Body of pancreas (tissue), 4 donors: ENCODE results near the gene GALNT2. TPM values are rescaled to one million over a fixed set of nuclear protein-coding genes. Genes with fewer than 3 reads are reported as not detected.

Experiments used
- ATAC-seq: fragments of 150-250 bp; one replicate; pipeline ENCODE4 v1.9.1; 2016
- DNase-seq, 4 donors: peaks; one replicate each; pipeline ENCODE4 v3.0.0-alpha.2; 2019
- H3K27ac ChIP-seq, 4 donors: fragments of 200-600 bp; sonication (generic); 1 replicate in 3 of 4; 2 replicates in 1 of 4; pipeline versions ENCODE4 v1.5.1 to v1.6.1; 2016 to 2019; ENCODE audit warnings: mild to moderate bottlenecking in 1 of 4, mixed read lengths in 1 of 4, moderate library complexity in 1 of 4
- H3K27me3 ChIP-seq, 2 donors: fragments of 200-600 bp; sonication (generic); one replicate each; pipeline ENCODE4 v1.6.0; 2016; ENCODE audit warnings: mild to moderate bottlenecking in 1 of 2
- H3K36me3 ChIP-seq, 2 donors: fragments of 200-600 bp; sonication (generic); replicated peaks in 1 of 2; 2 replicates each; pipeline ENCODE4 v1.5.1; 2016; ENCODE audit warnings: low read depth in 2 of 2; ENCODE audit not compliant: insufficient read depth in 1 of 2
- H3K4me1 ChIP-seq: fragments of 200-600 bp; sonication (generic); one replicate; pipeline ENCODE4 v1.6.0; 2016
- H3K4me3 ChIP-seq, 2 donors: fragments of 200-600 bp; sonication (generic); 1 replicate in 1 of 2; 2 replicates in 1 of 2; pipeline ENCODE4 v1.5.1; 2016 to 2019
- H3K9me3 ChIP-seq, 3 donors: fragments of 200-600 bp; sonication (generic); 1 replicate in 2 of 3; 2 replicates in 1 of 3; pipeline ENCODE4 v1.5.1; 2016
- POLR2A ChIP-seq, 3 donors: fragments of 450-650 bp; IDR thresholded peaks; one replicate each; pipeline ENCODE4 v1.6.1; 2016; ENCODE audit warnings: antibody characterized with exemption in 3 of 3, mild to moderate bottlenecking in 2 of 3
- WGBS, 2 donors: methylation state at CpG; one replicate each; pipeline ENCODE4 v1.1.5; 2017; 5-methylcytosine and 5-hydroxymethylcytosine counted together
- intact Hi-C: fragments of 100-400 bp; cut with DNase I; formaldehyde crosslinking; loops from one replicate; pipeline ENCODE4 v1.15.1; 2023
- total RNA-seq, 2 donors: library from RNA; depleted of rRNA; stranded (reverse); fragments of >200 nt; gene quantifications; one replicate each; pipeline ENCODE4 v1.1.0, GENCODE V29; 2016
- TF ChIP-seq, protein P1 (sequence below), 7 experiments: fragments of 450-650 bp in 4 of 7; fragments of 200-600 bp in 3 of 7; sonication (generic) in 3 of 7; IDR thresholded peaks; one replicate each; pipeline ENCODE4 v1.5.1; 2016 to 2019; ENCODE audit warnings: antibody characterized with exemption in 7 of 7

GALNT2 gene
- total RNA-seq, 2 donors from 2014 or later, result 45.9 to 68.6 TPM

DNA sequence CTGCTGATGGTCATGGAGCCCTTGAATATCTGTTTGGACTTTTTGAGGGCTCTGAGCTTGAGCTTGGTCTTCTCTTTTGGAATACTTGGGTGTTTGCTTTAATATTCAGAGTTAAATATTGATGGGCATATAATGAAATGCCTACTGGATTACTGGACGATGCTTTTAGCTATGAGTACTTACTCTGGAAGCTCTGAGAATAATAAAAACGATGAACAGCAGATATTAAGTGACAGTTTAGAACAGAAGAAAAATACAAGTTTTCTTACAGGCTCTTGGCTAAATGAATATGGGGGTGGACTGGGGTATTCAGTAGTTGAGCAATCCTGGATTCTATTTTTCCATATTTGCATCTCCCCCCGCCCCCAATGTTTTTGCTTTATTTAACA lies 20.7 kb downstream of the GALNT2 start:
- Histone ChIP-seq H3K36me3 (no peaks in the 10 kb centered on the region), H3K27me3 (no peaks in the 10 kb centered on the region), H3K4me1 (peaks cover 84% of the 10 kb centered on the region), H3K27ac (peak overlapping the region in 2 of 4 donors; percentile 17 to 31), H3K4me3 (no peak overlapping the region), H3K9me3 (no peaks in the 10 kb centered on the region)
- TF ChIP-seq, protein P1, sequence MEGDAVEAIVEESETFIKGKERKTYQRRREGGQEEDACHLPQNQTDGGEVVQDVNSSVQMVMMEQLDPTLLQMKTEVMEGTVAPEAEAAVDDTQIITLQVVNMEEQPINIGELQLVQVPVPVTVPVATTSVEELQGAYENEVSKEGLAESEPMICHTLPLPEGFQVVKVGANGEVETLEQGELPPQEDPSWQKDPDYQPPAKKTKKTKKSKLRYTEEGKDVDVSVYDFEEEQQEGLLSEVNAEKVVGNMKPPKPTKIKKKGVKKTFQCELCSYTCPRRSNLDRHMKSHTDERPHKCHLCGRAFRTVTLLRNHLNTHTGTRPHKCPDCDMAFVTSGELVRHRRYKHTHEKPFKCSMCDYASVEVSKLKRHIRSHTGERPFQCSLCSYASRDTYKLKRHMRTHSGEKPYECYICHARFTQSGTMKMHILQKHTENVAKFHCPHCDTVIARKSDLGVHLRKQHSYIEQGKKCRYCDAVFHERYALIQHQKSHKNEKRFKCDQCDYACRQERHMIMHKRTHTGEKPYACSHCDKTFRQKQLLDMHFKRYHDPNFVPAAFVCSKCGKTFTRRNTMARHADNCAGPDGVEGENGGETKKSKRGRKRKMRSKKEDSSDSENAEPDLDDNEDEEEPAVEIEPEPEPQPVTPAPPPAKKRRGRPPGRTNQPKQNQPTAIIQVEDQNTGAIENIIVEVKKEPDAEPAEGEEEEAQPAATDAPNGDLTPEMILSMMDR (IDR thresholded peaks at IDR 0.05), result no peak
- TF ChIP-seq POLR2A (IDR thresholded peaks at IDR 0.05), result no peak
- no peak for DNase-seq
- WGBS, 2 donors, result 56 to 57% methylated on average over 3 of the region's 3 CpGs
- ATAC-seq, result no peak
- intact Hi-C loops, result no loop called here

DNA sequence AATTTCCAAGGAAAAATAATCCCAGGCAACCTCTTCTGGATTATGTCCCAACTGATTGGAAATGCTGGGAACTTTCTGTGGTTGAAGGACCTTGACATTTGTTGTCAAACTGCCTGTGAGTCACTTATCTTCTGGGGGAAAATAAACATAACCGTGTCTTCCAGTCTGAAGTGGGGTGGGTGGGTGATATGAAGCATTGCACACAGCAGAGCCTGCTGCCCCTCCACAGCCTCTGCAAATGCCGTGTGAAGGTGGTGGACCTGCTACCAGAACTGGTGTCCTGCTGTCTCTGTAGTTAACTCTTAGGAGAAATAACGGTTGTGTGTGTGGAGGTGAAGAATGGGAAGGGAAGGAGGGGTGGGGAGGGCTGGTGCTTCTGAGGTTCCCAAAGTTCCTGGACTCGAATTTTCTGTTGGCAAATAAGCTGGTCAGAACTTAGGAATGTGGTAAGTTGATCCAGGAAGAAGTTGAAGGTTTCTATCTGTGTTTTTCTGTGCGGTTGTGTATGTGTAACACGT lies 23.2 kb downstream of the GALNT2 start:
- no peak overlapping the region for H3K4me3 ChIP-seq
- ATAC-seq (peak; percentile 61), DNase-seq (no peak)
- TF ChIP-seq POLR2A (IDR thresholded peaks at IDR 0.05), result no peak
- TF ChIP-seq, protein P1 (IDR thresholded peaks at IDR 0.05), result no peak
- intact Hi-C loops, result no loop called here
- H3K9me3 ChIP-seq, result no peaks in the 10 kb centered on the region
- H3K4me1 ChIP-seq, result peaks cover 70% of the 10 kb centered on the region
- no peaks in the 10 kb centered on the region for H3K36me3 ChIP-seq
- H3K27ac ChIP-seq, result peak overlapping the region; percentile 17 to 66 (median 42)
- WGBS, 2 donors, result 26 to 30% methylated on average over 6 of the region's 6 CpGs
- H3K27me3 ChIP-seq, result no peaks in the 10 kb centered on the region

DNA sequence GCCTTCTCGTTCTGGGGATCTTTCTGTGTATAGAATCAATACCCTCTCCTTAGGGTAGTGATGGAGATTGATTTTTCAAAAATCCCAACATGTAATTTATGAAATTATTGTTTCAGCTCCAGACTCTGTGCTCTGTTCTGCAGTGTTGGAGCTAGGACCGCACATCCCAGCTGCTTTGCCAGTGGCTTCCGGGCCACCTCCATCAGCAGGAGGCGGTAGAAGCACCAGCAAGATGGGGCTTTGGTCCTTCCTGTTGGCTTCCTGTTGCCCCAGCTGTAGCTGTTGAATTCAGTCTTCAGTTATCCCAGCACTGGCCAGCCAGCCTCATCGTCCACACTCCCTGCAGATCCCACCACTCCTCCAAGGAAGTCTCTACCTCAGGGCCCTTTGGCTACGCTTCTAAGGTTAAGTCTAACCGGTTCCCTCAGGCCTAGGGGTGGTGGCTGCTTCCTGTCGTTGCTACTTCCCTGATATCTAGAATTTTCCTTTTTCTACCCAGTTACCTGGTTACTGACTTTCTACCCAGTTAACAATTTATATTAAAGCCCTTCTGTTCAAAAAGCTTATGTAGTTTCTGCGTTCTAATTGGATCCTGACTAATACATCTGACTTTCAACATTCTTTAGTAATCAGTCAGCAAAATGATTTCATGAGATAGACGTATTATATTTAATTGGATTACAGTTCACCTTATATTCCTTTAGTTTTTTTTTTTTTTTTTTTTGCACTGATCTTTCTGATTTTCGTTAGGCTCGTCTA lies 24.6 kb downstream of the GALNT2 start:
- Histone ChIP-seq H3K4me3 (no peak overlapping the region), H3K9me3 (no peaks in the 10 kb centered on the region), H3K36me3 (no peaks in the 10 kb centered on the region), H3K27ac (peak overlapping the region in 1 of 4 donors; percentile 66), H3K4me1 (peaks cover 63% of the 10 kb centered on the region), H3K27me3 (no peaks in the 10 kb centered on the region)
- TF ChIP-seq, protein P1 (IDR thresholded peaks at IDR 0.05), result no peak
- no peak for TF ChIP-seq POLR2A (IDR thresholded peaks at IDR 0.05)
- intact Hi-C loops, result no loop called here
- DNase-seq, result no peak
- WGBS, 2 donors, result 81 to 90% methylated on average over 12 of the region's 12 CpGs
- no peak for ATAC-seq

DNA sequence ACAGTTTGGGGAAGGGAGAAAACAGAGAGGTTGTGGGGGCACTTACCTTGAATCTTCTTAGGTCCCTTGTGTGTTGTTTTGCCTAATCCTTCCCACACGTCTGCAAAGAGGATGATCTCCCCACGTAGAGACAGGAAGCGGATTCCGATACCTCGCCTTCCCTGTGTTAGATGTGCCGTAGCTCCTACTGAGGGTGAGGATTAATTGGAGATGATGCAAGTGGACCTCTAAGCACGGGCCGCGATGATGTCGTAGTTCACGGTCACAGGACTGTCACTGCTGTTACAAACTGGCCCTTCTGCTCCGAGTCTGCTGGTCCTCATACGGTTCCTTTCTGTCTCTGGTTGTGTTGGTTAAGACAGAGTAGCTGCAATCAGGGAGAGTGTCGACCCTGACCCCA lies 27.7 kb downstream of the GALNT2 start:
- ATAC-seq (no peak), DNase-seq (no peak)
- intact Hi-C loops, result no loop called here
- Histone ChIP-seq H3K4me3 (no peak overlapping the region), H3K9me3 (no peaks in the 10 kb centered on the region), H3K36me3 (no peaks in the 10 kb centered on the region), H3K27ac (no peak overlapping the region), H3K4me1 (peaks cover 35% of the 10 kb centered on the region), H3K27me3 (no peaks in the 10 kb centered on the region)
- WGBS, 2 donors, result 84 to 95% methylated on average over 13 to 14 of the region's 14 CpGs
- TF ChIP-seq POLR2A (IDR thresholded peaks at IDR 0.05), result no peak
- TF ChIP-seq, protein P1 (IDR thresholded peaks at IDR 0.05), result no peak

DNA sequence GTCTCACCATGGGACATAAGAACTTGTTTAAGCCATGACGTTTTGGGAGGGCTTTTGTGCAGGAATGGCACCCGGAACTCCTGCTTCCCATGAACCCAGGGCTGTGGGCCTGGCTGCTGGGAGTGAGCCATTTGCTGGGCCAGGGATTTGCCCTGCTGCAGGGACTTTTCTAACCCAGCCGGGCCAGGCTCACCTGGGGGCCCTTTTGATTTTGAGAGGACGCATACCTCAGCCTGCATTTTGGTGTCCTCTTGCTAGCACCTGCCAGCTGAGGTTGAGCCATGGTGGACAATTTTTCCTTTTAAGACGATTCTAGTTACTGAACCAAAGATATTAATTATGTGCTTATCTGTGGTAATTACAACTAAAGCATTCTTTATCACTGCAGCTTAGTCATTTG lies 28.9 kb downstream of the GALNT2 start:
- Histone ChIP-seq H3K4me3 (no peak overlapping the region), H3K4me1 (peaks cover 26% of the 10 kb centered on the region), H3K36me3 (no peaks in the 10 kb centered on the region), H3K9me3 (no peaks in the 10 kb centered on the region), H3K27me3 (no peaks in the 10 kb centered on the region), H3K27ac (peak overlapping the region in 1 of 4 donors; percentile 5)
- no peak for DNase-seq
- 67 to 69% methylated on average over 5 of the region's 5 CpGs for WGBS, 2 donors
- no peak for ATAC-seq
- no peak for TF ChIP-seq POLR2A (IDR thresholded peaks at IDR 0.05)
- TF ChIP-seq, protein P1 (IDR thresholded peaks at IDR 0.05), result no peak
- intact Hi-C loops, result no loop called here
